Sigmoid colon (tissue), 7 donors: ENCODE data around the gene SPTA1. TPM values are rescaled to one million over a fixed set of nuclear protein-coding genes. Genes with fewer than 3 reads are reported as not detected.

ENCODE experiments used
- polyA plus RNA-seq, 3 donors: library from polyadenylated mRNA; stranded (reverse); fragments of 200-250 nt; gene quantifications; one replicate each; pipeline ENCODE4 v1.2.3, GENCODE V29; 2013
- total RNA-seq, 4 donors: library from RNA; depleted of rRNA; stranded (reverse); fragments of >200 nt; gene quantifications; one replicate each; pipeline ENCODE4 v1.1.0, GENCODE V29; 2016
- donor health status: healthy with polysubstance abuse.
- donor health status: Bipolar disorder and iron deficiency.
- donor health status: healthy.

Gene SPTA1
- total and polyA plus RNA-seq, 7 donors, result 0.03 to 0.14 TPM; not detected in 5

Other genes with a start within 250 kb of the SPTA1 start
- not detected for gene OR10K1, start 224.9 kb downstream of the SPTA1 start, total RNA-seq
- gene OR10K1, start 224.9 kb downstream of the SPTA1 start, polyA plus RNA-seq, result not detected
- gene OR10R2, start 214.5 kb downstream of the SPTA1 start, total RNA-seq, result not detected
- not detected for gene OR10R2, start 214.5 kb downstream of the SPTA1 start, polyA plus RNA-seq
- gene OR6Y1, start 132.3 kb downstream of the SPTA1 start, total RNA-seq, result not detected
- not detected for gene OR6Y1, start 132.3 kb downstream of the SPTA1 start, polyA plus RNA-seq
- not detected for gene OR6P1, start 116.1 kb downstream of the SPTA1 start, total RNA-seq
- gene OR6P1, start 116.1 kb downstream of the SPTA1 start, polyA plus RNA-seq, result not detected
- gene OR10X1, start 106.8 kb downstream of the SPTA1 start, total RNA-seq, result not detected
- not detected for gene OR10X1, start 106.8 kb downstream of the SPTA1 start, polyA plus RNA-seq
- not detected for gene OR10Z1, start 81.4 kb downstream of the SPTA1 start, total RNA-seq
- not detected for gene OR10Z1, start 81.4 kb downstream of the SPTA1 start, polyA plus RNA-seq
- not detected for gene OR6K2, start 13.9 kb upstream of the SPTA1 start, total RNA-seq
- gene OR6K2, start 13.9 kb upstream of the SPTA1 start, polyA plus RNA-seq, result not detected
- not detected for gene OR6K3, start 34.0 kb upstream of the SPTA1 start, total RNA-seq
- gene OR6K3, start 34.0 kb upstream of the SPTA1 start, polyA plus RNA-seq, result not detected
- gene OR6K6, start 68.0 kb upstream of the SPTA1 start, total RNA-seq, result not detected
- not detected for gene OR6K6, start 68.0 kb upstream of the SPTA1 start, polyA plus RNA-seq
- not detected for gene OR6N1, start 85.5 kb upstream of the SPTA1 start, total RNA-seq
- gene OR6N1, start 85.5 kb upstream of the SPTA1 start, polyA plus RNA-seq, result not detected
- not detected for gene OR6N2, start 94.5 kb upstream of the SPTA1 start, total RNA-seq
- not detected for gene OR6N2, start 94.5 kb upstream of the SPTA1 start, polyA plus RNA-seq
- 1 to 10 TPM; 1.9 to 7.7 (median 5.3) TPM for gene MNDA, start 144.6 kb upstream of the SPTA1 start, total RNA-seq
- gene MNDA, start 144.6 kb upstream of the SPTA1 start, polyA plus RNA-seq, result 1 to 10 TPM; 3.9 to 6.0 (median 4.8) TPM
- gene PYHIN1, start 244.8 kb upstream of the SPTA1 start, total RNA-seq, result under 1 TPM; 0.36 to 0.95 (median 0.83) TPM
- 1 to 10 TPM in 1 of 3 donors, not detected in 2; 3.5 TPM for gene PYHIN1, start 244.8 kb upstream of the SPTA1 start, polyA plus RNA-seq